ENCODE data around the gene ALOXE3. TPM values are rescaled to one million over a fixed set of nuclear protein-coding genes. Genes with fewer than 3 reads are reported as not detected.

Gene ALOXE3
- total RNA-seq, 1 donor from 2014 or later = not detected

DNA sequence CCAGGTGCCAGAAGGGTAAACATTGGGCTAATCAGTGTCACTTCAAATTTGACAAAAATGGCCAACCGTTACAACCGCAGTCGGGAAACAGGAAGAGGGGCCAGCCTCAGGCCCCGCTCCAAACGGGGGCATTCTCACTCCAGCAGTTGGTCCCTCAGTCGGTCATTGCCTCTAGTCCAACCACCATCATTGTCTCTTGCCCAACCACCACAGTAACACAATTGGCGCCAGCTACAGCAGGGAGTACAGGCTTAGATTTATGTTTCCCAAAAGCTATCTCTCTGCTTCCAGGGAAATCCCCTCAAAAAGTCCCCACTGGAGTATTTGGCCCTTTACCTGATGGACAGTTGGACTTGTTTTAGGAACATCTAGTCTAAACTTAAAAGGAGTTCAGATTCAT lies 59.2 kb downstream of the ALOXE3 start:
- Mint-ChIP-seq H3K9me3 (no peaks in the 10 kb centered on the region), H3K4me3 (no peak overlapping the region), H3K4me1 (peaks cover 25% of the 10 kb centered on the region), H3K27me3 (peaks cover 30% of the 10 kb centered on the region), H3K36me3 (ENCODE audit: low read depth) (no peaks in the 10 kb centered on the region), H3K27ac (no peak overlapping the region)
- intact Hi-C loops (cut with micrococcal nuclease) = loop anchor here (5.0 kb wide), 1 partner anchor 378 kb away; the partner anchor contains the start of gene NDEL1
- POLR2A ChIA-PET = interaction anchor here (0.6 to 0.7 kb wide), 2 partner anchors 176 to 242 kb away, joined by 3 to 7 read pairs; no protein-coding TSS in a partner anchor
- ATAC-seq (ENCODE audit: low read depth) = no peak
- TF ChIP-seq, protein P1, sequence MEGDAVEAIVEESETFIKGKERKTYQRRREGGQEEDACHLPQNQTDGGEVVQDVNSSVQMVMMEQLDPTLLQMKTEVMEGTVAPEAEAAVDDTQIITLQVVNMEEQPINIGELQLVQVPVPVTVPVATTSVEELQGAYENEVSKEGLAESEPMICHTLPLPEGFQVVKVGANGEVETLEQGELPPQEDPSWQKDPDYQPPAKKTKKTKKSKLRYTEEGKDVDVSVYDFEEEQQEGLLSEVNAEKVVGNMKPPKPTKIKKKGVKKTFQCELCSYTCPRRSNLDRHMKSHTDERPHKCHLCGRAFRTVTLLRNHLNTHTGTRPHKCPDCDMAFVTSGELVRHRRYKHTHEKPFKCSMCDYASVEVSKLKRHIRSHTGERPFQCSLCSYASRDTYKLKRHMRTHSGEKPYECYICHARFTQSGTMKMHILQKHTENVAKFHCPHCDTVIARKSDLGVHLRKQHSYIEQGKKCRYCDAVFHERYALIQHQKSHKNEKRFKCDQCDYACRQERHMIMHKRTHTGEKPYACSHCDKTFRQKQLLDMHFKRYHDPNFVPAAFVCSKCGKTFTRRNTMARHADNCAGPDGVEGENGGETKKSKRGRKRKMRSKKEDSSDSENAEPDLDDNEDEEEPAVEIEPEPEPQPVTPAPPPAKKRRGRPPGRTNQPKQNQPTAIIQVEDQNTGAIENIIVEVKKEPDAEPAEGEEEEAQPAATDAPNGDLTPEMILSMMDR (IDR thresholded peaks at IDR 0.05) = no peak
- no peak for DNase-seq
- CTCF ChIA-PET = interaction anchor here (0.9 to 7.1 kb wide), 15 partner anchors 11 to 241 kb away, joined by 3 to 66 read pairs (median 17); partner anchors contain the start of gene ALOXE3

DNA sequence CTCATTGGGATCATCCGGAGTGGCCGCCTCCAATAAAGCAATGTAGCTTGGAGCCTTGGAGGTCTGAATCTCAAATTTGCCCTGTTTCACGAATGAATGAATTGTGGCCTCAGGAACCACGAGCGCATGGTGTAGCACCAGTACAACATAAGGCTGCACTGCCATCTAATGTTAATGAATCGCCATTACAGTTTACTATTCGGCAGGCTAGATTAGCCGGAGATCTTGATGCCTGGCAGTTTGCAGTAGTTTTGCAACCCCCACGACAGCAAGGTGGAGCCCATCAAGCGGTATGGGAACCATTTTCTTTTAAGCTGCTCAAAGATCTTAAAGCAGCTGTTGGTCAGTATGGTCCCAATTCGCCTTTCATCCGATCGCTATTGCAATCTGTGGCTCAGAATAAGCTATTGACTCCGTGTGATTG lies 60.6 kb downstream of the ALOXE3 start:
- intact Hi-C loops (cut with micrococcal nuclease) = loop anchor here (1.0 to 5.0 kb wide), 6 partner anchors 67 to 380 kb away; partner anchors contain the start of gene NDEL1
- Mint-ChIP-seq H3K4me3 (no peak overlapping the region), H3K27me3 (peaks cover 19% of the 10 kb centered on the region), H3K4me1 (peaks cover 25% of the 10 kb centered on the region), H3K27ac (no peak overlapping the region), H3K36me3 (ENCODE audit: low read depth) (no peaks in the 10 kb centered on the region), H3K9me3 (no peaks in the 10 kb centered on the region)
- ChIA-PET CTCF (interaction anchor here (0.7 to 7.1 kb wide), 29 partner anchors 12 to 314 kb away, joined by 3 to 66 read pairs (median 5); partner anchors contain the start of genes CNTROB, NAA38, RNF227 and TRAPPC1), POLR2A (interaction anchor here (0.6 to 1.3 kb wide), 6 partner anchors 115 to 843 kb away, joined by 3 to 6 read pairs (median 3); partner anchors contain the start of genes CYB5D1, NAA38 and SLC25A35)
- DNase-seq = no peak
- TF ChIP-seq, protein P1 (IDR thresholded peaks at IDR 0.05) = no peak
- ATAC-seq (ENCODE audit: low read depth) = peak; percentile 80

DNA sequence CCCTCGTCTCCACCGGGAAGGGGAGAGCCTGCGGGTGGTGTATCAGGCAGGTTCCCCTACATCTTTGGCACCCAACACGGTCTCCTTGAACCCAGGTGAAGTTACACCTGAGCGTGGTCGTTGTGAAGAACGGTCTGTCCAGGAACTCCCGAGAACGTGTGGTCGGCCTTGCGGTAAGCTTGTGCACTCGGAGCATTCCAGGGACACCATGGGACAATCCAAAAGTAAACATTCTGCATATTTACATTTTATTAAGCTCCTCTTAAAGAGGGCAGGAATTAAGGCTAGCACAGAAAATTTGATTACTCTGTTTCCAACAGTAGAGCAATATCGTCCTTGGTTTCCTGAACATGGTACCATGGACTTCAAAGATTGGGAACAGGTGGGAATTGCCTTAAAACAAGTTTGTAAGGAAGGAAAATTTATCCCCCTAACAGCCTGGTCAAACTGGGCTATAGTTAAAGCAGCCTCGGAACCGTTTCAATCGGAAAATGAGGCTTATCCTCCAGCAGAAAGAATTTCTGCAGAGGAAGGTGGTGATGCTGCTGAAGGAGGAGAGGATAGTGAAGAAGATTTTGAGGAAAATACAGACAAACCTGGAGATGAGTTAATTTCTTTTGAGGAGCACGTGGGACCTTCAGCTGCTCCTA lies 61.2 kb downstream of the ALOXE3 start:
- H3K27me3 Mint-ChIP-seq = peaks cover 13% of the 10 kb centered on the region
- TF ChIP-seq, protein P1 (IDR thresholded peaks at IDR 0.05) = no peak
- no peak for DNase-seq
- H3K4me1 Mint-ChIP-seq = peaks cover 25% of the 10 kb centered on the region
- CTCF ChIA-PET = interaction anchor here (0.7 to 7.1 kb wide), 26 partner anchors 11 to 313 kb away, joined by 3 to 52 read pairs (median 5); partner anchors contain the start of genes CNTROB, NAA38, RNF227 and TRAPPC1
- no peak overlapping the region for H3K27ac Mint-ChIP-seq
- no peaks in the 10 kb centered on the region for H3K9me3 Mint-ChIP-seq
- intact Hi-C loops (cut with micrococcal nuclease) = loop anchor here (1.0 to 5.0 kb wide), 6 partner anchors 67 to 380 kb away; partner anchors contain the start of gene NDEL1
- no peak for ATAC-seq (ENCODE audit: low read depth)
- POLR2A ChIA-PET = interaction anchor here (0.6 to 1.5 kb wide), 8 partner anchors 68 to 843 kb away, joined by 3 to 6 read pairs (median 3); partner anchors contain the start of genes CYB5D1, NAA38 and SLC25A35
- H3K36me3 Mint-ChIP-seq (ENCODE audit: low read depth) = no peaks in the 10 kb centered on the region
- H3K4me3 Mint-ChIP-seq = no peak overlapping the region

DNA sequence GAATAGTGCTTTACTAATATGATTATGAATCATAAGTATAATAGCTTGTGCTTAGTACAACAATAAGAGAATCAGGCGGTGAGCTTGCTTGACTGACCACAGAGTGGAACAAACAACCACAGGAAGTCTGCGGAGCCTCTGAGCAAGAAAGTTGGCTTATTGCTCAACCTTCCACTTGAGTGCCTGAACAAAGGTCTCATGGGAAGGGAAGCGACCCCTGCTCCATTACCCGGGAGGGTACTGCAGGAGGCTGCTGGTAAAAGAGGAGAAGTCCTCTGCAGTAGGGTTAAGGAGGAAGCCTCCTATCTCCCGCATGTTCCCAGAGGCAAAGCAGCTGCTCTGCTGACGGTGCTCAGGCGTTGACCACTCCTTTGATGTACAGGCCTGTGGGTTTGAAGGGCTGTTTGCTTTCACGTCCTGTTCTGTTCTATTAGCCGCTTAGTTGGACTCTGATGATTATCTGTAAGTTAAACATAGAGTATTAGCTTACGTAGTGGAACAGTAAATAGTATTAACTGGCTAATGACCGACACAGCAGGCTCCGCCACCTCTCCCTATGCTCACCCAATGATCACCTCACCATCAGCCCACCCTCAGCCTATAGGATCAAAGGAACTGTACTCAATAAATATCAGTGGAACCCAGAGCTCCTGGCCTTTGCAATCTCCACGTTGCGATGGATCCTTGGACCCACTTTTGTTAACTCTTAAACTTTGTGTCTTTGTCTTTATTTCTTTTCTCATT lies 61.9 kb downstream of the ALOXE3 start:
- Mint-ChIP-seq H3K4me3 (peak overlapping the region; percentile 20), H3K4me1 (peaks cover 25% of the 10 kb centered on the region), H3K27me3 (peaks cover 9% of the 10 kb centered on the region), H3K9me3 (no peaks in the 10 kb centered on the region), H3K27ac (peak overlapping the region; percentile 54), H3K36me3 (ENCODE audit: low read depth) (no peaks in the 10 kb centered on the region)
- DNase-seq (peak; percentile 30), ATAC-seq (ENCODE audit: low read depth) (peak; percentile 71)
- intact Hi-C loops (cut with micrococcal nuclease) = loop anchor here (5.0 kb wide), 1 partner anchor 381 kb away; the partner anchor contains the start of gene NDEL1
- ChIA-PET POLR2A (interaction anchor here (0.6 to 1.5 kb wide), 5 partner anchors 66 to 221 kb away, joined by 3 to 4 read pairs (median 3); partner anchors contain the start of gene NAA38), CTCF (interaction anchor here (1.0 to 7.1 kb wide), 15 partner anchors 15 to 313 kb away, joined by 3 to 52 read pairs (median 7); partner anchors contain the start of genes CNTROB, RNF227 and TRAPPC1)
- TF ChIP-seq, protein P1 (IDR thresholded peaks at IDR 0.05) = no peak

Data from activated B cell treated with CpG ODN at 0.5 μM for 24 hours (primary cell).